Measurements from ENCODE around the gene ATRN.

DNA sequence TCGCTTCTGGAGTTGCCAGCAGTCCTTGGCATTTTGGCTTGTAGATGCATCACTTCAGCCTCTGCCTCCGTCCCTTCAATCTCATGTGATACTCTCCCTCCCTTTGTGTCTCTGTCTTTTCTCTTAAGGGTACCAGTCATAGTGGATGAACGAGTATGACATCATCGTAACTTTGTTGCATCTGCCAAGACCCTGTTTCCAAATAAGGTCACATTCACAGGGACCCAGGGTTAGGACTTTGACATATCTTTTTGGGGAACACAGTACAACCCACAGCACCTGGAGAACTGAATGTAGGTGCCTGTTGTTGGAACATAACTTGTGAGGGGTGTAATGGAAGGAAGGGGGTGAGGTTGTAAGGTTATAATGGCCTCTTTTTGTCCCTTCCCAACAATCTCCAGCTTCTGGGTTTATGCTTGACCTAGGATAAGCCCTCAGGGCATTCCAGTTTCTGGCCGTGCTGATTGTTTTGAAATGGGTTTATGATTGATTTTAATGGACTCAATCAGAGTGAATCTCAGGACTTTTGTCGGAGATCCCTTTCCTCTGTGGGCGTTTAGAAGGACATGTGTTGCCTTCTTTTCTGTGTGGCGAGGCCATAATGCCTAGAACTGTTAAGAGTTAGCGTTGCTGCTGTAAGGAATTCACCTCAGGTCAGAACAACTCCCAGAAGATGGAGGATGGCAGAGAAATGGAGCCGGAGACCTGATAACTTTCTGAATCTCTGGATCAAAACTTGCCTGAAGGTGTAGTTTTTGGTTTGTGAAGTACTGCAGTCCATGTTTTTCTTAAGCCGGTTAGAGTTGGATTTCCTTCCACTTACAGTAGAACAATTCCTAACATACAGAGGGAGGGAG, 9.2 kb downstream of the ATRN start:
- TF ChIP-seq SMAD3 (CRISPR knock-in tag; IDR thresholded peaks at IDR 0.05; ENCODE audit: borderline replicate concordance) (no peak), CTCF (IDR thresholded peaks at IDR 0.05) (no peak), JAZF1 (CRISPR knock-in tag; IDR thresholded peaks at IDR 0.05) (no peak)
